ENCODE measurements around the gene SLC23A2.
A peak's percentile ranks its signal among the peaks of the same experiment; 100 is the strongest.
"Not testable (repeated sequence)": the region's sequence is repeated elsewhere in the genome, so short reads cannot be mapped to it uniquely, and the experiment has no call there.

SLC23A2 gene

DNA sequence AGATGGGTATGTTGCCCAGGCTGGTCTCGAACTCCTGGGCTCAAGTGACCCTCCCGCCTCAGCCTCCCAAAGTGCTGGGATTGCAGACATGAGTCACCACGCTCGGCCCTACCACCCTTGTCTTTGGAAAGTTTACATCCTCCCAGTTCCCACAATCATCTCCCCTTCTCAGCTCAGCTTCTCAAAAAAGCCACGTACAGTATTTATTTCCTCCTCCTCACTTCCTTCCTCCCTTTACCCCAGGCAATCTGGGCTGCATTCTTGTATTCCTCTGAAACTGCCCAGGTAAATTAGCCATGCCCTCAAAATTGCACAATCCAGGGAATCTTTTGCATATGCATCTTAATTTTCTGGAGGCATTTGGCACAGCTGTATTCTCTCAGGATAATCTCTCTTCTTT is 7.4 kb upstream of the SLC23A2 start:
- DNase-seq (ENCODE audit: low spot score): no peak

DNA sequence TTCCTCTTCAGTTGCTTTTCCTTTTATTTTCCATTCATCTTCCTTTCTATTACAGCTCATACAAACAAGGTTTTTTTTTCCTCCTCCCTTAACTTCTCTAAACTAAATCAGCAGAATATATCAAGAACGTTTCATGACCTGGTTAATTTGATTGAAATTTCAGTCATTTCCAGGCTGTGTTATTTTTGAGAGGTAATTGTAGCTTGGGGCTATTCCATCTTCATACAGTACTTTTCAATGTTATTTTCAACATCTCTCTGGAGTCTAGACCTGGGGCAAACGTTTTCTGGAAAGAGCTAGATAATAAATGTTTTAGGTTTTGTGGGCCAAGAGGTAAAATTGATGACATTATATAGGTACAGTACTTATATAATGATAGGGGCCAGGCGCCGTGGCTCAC is 4.0 kb upstream of the SLC23A2 start:
- DNase-seq (ENCODE audit: low spot score): no peak

DNA sequence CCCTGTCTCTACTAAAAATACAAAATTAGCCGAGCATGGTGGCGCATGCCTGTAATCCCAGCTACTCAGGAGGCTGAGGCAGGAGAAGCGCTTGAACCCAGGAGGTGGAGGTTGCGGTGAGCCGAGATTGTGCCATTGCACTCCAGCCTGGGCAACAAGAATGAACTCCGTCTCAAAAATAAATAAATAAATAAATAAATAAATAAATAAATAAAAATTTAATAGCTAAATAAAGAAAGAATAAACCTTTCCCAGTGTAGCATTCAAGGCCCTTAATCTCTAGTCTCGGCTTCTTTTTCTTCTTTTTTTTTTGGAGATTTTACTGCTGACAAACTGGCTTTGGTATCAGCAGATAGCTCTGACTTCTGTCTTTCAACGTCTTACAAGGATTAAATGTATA is 3.5 kb upstream of the SLC23A2 start:
- not testable (repeated sequence) for DNase-seq (ENCODE audit: low spot score)

DNA sequence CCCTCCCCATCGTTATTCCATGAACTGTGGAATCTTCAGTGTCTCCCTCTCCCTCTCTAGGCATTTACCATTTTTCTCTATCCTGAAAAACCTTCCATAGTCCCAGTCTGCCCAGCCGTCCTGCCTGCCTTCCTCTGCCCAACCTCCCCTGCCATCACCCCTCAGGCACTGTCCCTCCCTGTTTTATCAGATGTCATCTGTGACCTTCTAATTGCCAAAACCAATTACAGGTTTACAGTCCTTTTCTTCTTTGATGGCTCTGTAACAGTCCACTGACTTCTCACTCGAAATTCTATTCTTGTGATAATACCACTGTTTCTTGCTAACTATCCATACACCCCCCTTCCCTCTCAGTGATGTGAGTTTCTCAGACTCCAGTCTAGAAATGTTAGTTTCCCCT is 2.3 kb upstream of the SLC23A2 start:
- DNase-seq (ENCODE audit: low spot score): no peak

DNA sequence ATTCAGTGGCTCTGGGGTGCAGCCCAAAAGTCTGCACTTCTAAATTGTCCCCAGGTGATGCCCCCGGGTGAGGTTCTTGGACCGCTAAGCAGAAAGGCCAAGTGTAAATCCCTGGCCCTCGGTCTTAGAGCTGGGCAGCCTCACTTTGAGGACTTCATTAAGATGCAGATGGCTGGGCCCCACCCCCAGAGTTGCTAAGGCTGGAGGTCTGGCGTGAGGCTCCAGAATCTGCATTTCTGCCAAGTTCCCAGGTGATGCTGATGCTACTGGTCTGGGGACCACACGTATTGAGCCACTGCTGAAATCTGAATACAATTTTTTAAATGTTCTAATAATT is 735 bp upstream of the SLC23A2 start:
- DNase-seq (ENCODE audit: low spot score): no peak

DNA sequence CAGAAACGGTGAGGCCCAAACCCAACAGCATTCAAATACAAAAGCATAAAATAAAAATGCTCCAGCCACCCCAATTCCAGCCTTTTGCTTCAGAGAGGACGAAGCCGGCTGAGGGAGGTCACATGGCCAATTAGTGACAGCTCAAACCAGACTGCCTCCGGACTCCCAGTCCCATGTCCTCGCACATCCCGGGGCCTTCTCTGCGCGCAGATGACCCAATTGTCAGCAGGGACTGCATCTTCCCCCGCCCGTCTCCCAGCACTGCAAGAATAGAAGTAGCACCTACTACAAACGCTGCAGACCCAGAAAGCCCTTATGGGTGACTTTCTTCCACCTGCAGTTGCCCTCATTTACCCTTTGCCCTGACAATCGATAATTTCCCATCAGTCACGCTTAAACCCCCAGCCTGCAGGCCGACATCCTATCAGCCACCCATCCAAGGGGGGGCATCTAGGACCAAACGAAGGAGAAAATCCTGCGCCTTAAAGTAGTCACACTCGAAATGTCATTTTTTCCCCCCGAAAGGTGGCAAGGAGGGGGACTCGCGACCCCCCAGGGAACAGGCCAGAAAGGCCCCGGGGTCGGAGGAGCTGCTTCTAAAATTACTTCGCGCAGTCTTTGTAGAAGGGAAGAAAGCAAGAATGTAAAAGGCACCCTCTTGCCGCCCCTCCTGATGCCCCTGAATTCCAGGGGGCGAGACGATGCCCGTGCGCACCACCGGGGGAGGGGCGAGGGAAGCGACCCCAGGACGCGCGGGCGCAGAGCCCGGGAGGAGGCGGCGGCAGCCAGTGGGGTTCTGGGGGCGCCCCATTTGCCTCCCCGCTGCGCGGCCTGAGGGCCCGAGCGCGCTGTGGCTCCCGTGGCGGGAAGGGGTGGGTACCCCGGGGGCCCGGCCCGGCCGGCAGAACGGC is 792 bp downstream of the SLC23A2 start:
- peak; percentile 79 for DNase-seq (ENCODE audit: low spot score)

DNA sequence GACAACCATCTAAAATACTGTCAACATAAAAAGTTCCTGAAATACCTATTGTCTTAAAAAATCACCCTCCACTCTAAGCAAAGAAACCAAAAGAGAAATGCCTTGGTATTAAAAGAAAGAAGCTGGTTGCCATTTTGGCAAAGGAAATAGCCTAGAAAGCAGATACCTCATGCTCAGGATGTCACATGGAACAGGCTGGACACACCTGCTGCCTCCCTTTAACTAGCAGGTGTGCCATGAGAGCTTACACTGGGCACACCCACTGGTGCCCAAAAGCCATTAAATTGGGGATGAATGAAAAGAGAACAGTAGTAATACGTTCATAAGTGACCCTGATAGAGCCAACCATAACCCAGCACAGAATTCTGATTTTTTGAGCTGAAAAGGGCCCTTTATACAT is 1.5 kb downstream of the SLC23A2 start:
- no peak for DNase-seq (ENCODE audit: low spot score)

DNA sequence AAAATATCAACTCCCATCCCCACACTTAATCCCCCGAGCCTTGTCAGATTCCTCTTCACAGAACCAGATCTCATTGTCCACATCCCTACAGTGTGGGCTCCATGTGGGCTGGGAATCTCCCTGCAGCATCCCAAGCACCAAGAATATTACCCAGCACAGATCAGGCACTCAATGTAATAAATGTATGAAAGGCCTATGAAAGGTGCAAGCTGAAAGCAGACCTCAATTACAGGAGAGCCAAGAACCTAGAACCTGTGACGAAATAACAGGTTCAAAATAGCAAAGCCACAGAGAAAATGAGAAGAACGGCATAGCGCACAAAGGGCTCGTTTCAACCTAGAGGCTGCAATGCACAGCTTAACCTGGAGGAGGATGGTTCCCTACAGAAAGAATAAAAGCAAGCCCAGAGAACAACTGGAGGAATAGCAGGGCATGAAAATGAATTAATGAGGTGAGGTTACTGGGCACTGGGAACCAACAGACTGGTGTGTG is 3.1 kb downstream of the SLC23A2 start:
- no peak for DNase-seq (ENCODE audit: low spot score)

DNA sequence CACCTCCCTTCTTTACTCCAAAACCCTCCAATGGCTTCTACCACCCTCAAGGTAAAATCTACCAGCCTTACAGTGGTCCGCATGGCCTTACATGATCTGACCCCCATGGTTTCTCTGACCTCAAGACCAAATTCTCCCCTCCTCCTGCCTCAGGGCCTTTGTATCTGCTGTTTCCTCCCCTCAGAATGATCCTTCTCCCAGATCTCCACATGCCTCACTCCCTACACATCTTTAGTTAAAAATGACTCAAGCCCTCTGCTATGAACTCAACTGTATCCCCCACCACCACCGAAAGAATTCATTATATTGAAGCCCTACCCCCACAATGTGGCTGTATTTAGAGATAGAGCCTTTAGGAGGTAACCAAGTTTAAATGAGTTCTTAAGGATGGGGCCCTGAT is 4.1 kb downstream of the SLC23A2 start:
- DNase-seq (ENCODE audit: low spot score): no peak

DNA sequence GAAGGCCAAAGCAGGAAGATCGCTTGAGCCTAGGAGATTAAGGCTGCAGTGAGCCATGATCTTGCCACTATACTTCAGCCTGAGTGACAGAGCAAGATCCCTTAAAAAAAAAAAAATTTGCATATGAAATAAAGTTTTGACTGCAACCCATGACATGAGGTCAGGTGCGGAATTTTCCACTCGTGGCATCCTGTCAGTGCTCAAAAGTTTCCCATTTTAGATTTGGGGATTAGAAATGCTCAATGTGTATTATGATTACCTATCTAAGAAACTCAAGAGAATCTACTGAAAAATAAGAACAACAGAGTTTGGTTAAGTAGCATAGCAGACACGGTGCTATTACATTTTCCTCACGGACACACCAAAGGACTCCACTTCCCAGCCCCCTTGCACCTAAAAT is 11.7 kb downstream of the SLC23A2 start:
- DNase-seq (ENCODE audit: low spot score): no peak

DNA sequence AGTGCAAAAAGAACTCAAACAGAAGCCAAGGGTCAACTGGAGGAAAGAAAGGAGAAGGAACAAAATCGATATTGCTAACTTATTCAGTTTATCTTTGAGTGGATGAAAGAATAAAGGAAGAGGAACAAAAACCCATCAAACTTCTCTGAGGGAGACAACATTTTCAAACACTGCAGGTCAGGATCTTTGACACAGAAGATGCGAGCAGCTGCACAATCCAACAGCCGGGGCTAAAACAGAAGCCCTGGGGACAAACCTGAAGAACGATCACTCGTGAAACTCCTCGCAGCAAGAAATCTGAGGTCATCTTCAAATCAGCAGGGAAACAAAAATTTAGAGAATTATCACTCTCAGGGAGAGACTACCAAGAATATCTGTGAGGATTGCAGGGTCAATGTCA is 14.2 kb downstream of the SLC23A2 start:
- DNase-seq (ENCODE audit: low spot score): no peak

DNA sequence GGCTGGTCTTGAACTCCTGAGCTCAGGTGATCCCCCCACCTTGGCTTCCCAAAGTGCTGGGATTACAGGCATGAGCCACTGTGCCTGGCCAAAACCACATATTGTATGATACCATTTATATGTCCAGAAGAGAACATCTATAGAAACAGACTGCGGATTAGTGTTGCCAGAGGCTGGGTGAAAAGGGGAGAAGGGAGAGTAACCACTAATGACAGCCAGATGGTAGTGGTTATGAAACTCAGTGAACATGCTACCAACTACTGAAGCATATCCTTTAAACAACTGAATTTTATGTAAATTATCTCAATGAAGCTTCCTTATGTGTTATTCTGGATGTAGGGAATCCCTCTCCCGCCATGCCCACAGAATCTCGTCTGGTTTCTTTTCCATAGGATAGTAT is 15.7 kb downstream of the SLC23A2 start:
- DNase-seq (ENCODE audit: low spot score): no peak

DNA sequence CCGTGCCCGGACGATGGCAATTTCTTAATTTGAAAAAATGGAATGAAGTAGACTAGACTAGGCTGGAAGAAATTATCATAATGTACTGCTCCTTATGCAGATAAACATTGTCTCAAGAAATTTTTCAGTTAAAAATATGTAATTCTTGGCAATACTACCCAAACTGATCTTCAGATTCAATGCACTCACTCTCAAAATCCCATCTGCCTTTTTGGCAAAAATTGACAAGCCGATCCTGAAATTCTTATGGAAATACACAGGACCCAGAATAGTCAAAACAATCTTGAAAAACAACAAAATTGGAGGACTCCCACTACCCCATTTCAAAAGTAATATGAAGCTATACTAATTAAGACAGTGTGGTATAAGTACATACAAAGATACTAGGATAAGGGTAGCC is 19.0 kb downstream of the SLC23A2 start:
- no peak for DNase-seq (ENCODE audit: low spot score)

DNA sequence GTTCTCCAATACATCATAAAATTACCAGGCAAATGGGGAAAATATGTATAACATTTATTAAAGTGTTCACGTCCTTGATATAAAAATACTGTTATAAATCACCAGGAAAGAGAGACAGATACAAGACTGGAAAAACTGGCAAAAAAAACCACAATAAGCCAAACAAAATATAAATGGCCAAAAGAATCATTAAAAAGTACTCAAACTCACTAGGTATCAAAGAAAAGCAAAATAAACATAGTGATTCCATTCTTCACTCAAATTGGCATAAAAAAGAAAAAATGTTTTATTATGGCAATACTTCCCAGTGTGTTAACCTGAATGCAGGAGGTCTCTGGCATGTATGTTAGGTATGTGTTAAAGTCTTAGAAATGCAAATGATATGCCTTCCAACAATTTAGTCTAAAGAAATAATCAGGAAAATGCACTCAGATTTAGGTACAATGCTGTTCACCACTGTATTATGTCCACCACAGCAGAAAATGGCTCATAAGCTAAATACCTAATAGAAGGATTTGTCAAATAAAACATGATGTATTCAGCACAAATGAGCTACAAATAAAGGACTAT is 21.4 kb downstream of the SLC23A2 start:
- no peak for DNase-seq (ENCODE audit: low spot score)

DNA sequence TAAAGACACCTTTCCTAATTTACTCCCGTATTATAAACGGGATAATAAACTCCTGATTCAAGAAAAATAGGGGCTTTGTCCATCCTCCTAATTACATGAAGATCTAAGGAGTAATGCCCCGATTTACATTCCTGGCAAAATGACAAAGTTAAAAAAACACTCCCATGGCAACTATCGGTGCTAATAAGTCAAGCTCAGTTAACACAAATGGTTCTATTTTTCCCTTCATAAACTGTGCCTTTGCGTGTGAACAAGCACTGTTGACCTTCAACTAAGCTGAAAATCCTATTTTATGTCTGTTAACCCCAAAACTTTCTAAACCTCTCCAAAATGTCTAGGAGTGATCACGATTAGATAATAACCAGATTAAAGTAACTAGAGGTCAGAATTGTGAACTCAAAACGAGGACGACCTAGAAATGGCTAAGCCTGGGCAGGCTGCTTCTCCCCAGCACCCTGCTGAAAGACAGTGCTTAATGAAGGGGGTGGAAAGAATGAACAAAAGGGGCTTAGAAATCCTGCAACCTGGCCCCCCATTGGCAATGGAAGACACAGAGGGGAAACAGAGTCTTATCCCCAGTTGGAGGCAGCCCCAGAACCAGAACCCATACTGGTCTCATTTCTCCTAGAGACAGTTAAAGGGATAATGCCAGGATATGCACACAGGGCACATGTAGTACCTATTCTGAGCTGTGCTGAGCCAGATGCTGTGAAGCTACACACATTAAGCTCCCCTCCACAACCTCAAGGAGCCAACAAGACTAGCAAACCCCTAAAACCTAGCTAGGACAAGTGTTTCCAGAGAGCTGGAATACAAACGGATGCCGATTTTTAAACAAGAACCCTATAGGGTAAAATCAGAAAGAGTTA is 23.0 kb downstream of the SLC23A2 start:
- no peak for DNase-seq (ENCODE audit: low spot score)

DNA sequence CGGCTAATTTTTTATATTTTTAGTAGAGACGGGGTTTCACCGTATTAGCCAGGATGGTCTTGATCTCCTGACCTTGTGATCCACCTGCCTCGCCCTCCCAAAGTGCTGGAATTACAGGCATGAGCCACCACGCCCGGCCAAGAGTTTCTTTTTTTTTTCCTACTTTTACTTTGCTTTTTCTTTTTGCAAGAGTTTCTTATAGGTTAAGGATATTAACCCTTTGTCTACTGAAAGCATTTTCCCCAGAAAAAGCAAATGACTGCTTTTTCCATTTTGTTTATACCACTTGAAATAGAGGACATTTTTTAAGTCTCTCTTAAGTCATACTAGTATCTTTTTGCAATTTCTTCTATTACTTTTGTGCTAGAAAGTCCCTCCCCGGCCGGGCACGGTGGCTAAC is 25.3 kb downstream of the SLC23A2 start:
- DNase-seq (ENCODE audit: low spot score): not testable (repeated sequence)

DNA sequence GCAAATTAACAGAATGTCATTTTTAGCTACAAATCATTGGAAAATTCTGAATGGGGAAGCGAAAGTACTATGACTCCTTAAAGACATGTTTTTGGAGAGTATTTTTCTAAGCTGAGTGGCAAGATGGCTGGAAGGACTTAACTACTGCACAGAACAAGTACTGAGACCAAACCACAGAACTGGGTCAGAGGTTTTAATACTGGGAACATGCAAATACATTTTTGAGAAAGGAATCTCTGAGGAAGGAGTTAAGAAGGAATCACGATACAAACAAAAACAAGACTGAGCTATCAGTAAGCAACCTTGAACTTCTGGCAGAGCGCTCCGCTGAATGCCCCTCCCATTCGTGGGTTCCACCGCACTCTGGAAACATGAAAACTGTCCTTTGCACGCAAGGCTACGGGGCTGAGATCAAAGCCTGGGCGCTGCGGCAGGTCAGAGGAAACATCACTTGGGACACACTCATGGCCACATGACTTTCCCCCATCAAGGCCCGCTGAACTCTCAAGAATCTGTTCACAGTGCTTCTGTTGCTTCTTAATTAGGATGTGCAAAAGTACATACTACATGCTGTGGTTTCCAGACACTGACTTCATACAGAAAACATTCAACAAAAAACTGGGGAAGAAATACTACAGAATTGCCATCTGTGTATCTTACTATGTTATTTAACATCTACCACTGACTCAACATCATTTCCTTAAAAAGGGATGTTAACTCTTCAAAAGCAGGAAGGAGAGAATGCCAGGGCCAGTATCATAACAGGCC is 27.8 kb downstream of the SLC23A2 start:
- peak; percentile 39 for DNase-seq (ENCODE audit: low spot score)

DNA sequence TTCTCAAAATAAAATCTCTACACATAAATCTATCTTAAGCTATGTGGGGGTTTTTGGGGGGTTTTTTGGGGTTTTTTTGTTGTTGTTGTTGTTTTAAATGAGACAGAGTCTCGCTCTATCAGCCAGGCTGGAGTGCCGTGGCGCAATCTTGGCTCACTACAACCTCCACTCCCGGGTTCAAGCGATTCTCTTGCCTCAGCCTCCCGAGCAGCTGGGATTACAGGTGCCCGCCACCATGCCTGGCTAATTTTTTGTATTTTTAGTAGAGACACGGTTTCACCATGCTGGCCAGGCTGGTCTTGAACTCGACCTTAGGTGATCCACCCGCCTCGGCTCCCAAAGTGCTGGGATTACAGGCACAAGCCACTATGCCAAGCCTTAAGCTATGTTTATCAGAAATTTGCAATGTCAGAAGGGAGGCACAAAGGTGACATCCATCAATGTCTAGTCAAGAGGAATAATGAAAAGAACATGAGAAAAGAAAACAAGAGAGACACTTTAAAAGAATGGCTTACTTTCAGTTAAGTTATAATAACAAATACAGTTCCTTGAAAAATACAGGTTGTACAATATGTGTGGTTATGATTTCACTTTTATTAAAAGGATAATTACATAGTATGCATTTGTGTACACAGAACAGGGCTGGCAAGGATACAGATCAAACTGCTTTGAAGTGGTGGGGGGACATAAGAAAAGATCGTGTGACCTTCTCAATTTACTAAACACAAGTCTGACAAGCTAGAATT is 28.6 kb downstream of the SLC23A2 start:
- no peak for DNase-seq (ENCODE audit: low spot score)

DNA sequence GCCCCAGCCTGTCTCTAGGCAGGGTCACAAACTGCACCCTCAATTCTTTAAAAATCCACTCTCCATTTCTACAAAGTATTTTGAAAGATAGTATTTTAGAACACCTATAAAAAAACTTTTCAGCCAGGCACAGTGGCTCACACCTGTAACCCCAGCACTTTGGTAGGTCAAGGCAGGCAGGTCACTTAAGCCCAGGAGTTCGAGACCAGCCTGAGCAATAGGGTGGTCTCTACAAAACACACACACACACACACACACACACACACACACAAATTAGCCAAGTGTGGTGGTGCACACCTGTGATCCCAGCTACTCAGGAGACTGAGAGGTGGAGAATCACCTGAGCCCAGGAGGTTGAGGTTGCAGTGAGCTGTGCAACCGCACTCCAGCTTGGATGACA is 30.2 kb downstream of the SLC23A2 start:
- DNase-seq (ENCODE audit: low spot score): no peak

DNA sequence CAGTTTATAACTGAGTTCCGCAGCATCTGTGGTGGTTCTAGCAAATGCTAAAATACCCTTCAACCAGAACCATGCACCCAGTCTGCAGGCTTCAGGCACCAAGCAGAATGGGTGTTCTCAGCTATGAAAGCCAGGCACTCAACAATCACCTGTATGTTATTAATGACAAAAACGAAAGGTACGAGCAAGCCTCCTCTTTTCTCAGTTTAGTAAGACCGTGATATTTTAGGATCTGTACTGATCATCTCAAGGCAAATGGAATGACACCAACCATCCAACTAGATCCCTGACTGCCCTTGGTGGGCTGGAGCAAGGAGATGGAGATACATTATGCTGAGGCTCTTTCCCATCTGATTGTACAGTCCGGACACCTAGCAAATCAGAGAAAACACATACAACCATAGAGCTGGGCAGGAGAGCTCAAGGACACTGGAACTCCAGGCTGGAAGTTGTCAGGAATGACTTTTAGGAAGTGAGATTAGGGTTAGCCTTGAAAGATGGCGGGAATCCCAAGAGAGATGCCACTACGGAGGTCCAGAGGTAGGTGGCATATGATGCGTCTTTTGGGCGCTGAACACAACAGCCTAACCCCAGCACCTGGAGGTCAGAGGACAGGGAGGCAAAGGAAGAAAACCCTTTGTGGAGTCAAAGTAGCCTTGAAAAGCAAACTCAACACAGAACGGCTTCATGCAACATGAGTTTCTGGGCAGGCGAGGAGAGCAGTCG is 33.4 kb downstream of the SLC23A2 start:
- DNase-seq (ENCODE audit: low spot score): no peak

Data from Ammon's horn (tissue), 1 donor.